ENCODE data around the gene SNRPA1. TPM values are rescaled to one million over a fixed set of nuclear protein-coding genes. Genes with fewer than 3 reads are reported as not detected.

Gene SNRPA1
- total RNA-seq, 4 donors from 2014 or later = 19.6 to 59.1 (median 26.2) TPM

GRCh38 chr15:101273534-101273933, 21.5 kb downstream of the SNRPA1 start:
- H3K36me3 ChIP-seq = peaks cover 2 to 65% of the 10 kb centered on the region in 2 donors
- TF ChIP-seq, protein P1, sequence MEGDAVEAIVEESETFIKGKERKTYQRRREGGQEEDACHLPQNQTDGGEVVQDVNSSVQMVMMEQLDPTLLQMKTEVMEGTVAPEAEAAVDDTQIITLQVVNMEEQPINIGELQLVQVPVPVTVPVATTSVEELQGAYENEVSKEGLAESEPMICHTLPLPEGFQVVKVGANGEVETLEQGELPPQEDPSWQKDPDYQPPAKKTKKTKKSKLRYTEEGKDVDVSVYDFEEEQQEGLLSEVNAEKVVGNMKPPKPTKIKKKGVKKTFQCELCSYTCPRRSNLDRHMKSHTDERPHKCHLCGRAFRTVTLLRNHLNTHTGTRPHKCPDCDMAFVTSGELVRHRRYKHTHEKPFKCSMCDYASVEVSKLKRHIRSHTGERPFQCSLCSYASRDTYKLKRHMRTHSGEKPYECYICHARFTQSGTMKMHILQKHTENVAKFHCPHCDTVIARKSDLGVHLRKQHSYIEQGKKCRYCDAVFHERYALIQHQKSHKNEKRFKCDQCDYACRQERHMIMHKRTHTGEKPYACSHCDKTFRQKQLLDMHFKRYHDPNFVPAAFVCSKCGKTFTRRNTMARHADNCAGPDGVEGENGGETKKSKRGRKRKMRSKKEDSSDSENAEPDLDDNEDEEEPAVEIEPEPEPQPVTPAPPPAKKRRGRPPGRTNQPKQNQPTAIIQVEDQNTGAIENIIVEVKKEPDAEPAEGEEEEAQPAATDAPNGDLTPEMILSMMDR (IDR thresholded peaks at IDR 0.05 in 4 of 5, conservative IDR thresholded peaks at IDR 0.05 in 1 of 5) = no peak
- no peak for TF ChIP-seq POLR2A (IDR thresholded peaks at IDR 0.05)
- in situ Hi-C loops (cut with MboI; ENCODE audit: low sequenced_read_pairs in 4 of 4) (loop anchor here in 3 of 4 donors (25.0 kb wide), 3 partner anchors 361 to 661 kb away; partner anchors contain the start of genes ASB7 (in 2 of the 3), LINS1 (in 2 of the 3) and LRRK1 (in 2 of the 3)), intact Hi-C loops (cut with DNase I; ENCODE audit: low total_unique reads) (no loop called here)
- DNase-seq (peak in 1 of 2 donors; percentile 52), ATAC-seq (peak; percentile 38 to 43)
- H3K4me1 ChIP-seq = peaks cover 33 to 53% of the 10 kb centered on the region in 2 donors
- H3K27me3 ChIP-seq = no peaks in the 10 kb centered on the region
- no peaks in the 10 kb centered on the region for H3K9me3 ChIP-seq
- peak overlapping the region; percentile 53 to 97 (median 73) for H3K27ac ChIP-seq
- H3K4me3 ChIP-seq = no peak overlapping the region

GRCh38 chr15:101272584-101272983, 22.5 kb downstream of the SNRPA1 start:
- peaks cover 28 to 46% of the 10 kb centered on the region in 2 donors for H3K4me1 ChIP-seq
- H3K27ac ChIP-seq = no peak overlapping the region
- no peak for DNase-seq
- TF ChIP-seq, protein P1 (IDR thresholded peaks at IDR 0.05 in 4 of 5, conservative IDR thresholded peaks at IDR 0.05 in 1 of 5) = no peak
- TF ChIP-seq POLR2A (IDR thresholded peaks at IDR 0.05) = no peak
- peaks cover 2 to 65% of the 10 kb centered on the region in 2 donors for H3K36me3 ChIP-seq
- intact Hi-C loops (cut with DNase I; ENCODE audit: low total_unique reads) = no loop called here
- in situ Hi-C loops (cut with MboI; ENCODE audit: low sequenced_read_pairs in 4 of 4) = loop anchor here in 3 of 4 donors (25.0 kb wide), 3 partner anchors 360 to 660 kb away; partner anchors contain the start of genes ASB7 (in 2 of the 3), LINS1 (in 2 of the 3) and LRRK1 (in 2 of the 3)
- no peaks in the 10 kb centered on the region for H3K27me3 ChIP-seq
- no peak for ATAC-seq
- H3K4me3 ChIP-seq = no peak overlapping the region
- no peaks in the 10 kb centered on the region for H3K9me3 ChIP-seq

DNA sequence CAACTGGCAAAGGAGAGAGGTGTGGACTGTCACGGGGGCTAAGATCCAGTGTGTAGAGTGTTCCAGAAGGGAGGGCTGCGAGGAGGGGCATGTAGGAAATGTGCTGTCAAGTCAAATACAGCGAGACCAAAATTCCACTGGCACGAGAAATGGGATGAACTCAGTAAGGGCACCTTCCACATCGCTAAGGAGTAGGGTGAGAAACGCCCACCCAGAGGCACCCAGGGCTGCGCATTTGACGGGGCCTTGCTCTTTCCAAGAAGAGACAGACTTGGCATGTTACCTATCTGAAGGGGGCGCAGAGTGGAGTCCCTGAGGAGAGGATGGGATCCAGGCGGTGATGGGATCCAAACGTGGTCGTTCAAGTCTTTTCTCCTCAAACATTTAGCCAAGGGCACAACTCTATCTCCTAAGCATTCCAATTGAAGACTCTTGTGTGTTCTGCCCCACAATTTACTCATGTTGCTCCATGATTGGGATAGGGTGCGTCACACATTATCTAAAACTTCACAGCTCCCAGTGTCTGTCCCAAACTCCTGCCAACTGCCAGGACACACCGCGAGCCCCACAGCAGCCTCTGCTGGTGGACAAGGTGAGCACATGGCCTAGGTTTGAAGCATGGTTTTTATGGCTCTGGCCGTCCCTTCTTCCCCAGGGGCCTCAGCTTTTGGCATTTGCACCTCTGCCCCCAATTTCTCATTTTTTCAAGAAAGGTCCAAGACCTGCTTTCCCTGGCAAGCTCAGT, 25.4 kb downstream of the SNRPA1 start:
- Histone ChIP-seq H3K9me3 (no peaks in the 10 kb centered on the region), H3K4me3 (no peak overlapping the region), H3K27me3 (no peaks in the 10 kb centered on the region), H3K4me1 (peaks cover 17 to 43% of the 10 kb centered on the region in 2 donors), H3K36me3 (peaks cover 1 to 52% of the 10 kb centered on the region in 2 donors), H3K27ac (no peak overlapping the region)
- in situ Hi-C loops (cut with MboI; ENCODE audit: low sequenced_read_pairs in 4 of 4) (loop anchor here (10.0 to 25.0 kb wide), 4 partner anchors 357 to 657 kb away; partner anchors contain the start of genes ASB7 (in 2 of the 4), LINS1 (in 2 of the 4) and LRRK1 (in 2 of the 4)), intact Hi-C loops (cut with DNase I; ENCODE audit: low total_unique reads) (no loop called here)
- ATAC-seq (no peak), DNase-seq (no peak)
- TF ChIP-seq POLR2A (IDR thresholded peaks at IDR 0.05) = no peak
- TF ChIP-seq, protein P1 (IDR thresholded peaks at IDR 0.05 in 4 of 5, conservative IDR thresholded peaks at IDR 0.05 in 1 of 5) = peak in 2 of 5 experiments; percentile 10 to 16

GRCh38 chr15:101267320-101268104, 27.5 kb downstream of the SNRPA1 start:
- peaks cover 0 to 31% of the 10 kb centered on the region in 2 donors for H3K36me3 ChIP-seq
- TF ChIP-seq, protein P1 (IDR thresholded peaks at IDR 0.05 in 4 of 5, conservative IDR thresholded peaks at IDR 0.05 in 1 of 5) = no peak
- no peak for TF ChIP-seq POLR2A (IDR thresholded peaks at IDR 0.05)
- no peaks in the 10 kb centered on the region for H3K27me3 ChIP-seq
- DNase-seq (peak in 1 of 2 donors; percentile 64), ATAC-seq (peak; percentile 61 to 63)
- intact Hi-C loops (cut with DNase I; ENCODE audit: low total_unique reads) (no loop called here), in situ Hi-C loops (cut with MboI; ENCODE audit: low sequenced_read_pairs in 4 of 4) (loop anchor here (10.0 to 25.0 kb wide), 4 partner anchors 355 to 655 kb away; partner anchors contain the start of genes ASB7 (in 2 of the 4), LINS1 (in 2 of the 4) and LRRK1 (in 2 of the 4))
- peaks cover 2 to 24% of the 10 kb centered on the region in 2 donors for H3K4me1 ChIP-seq
- H3K27ac ChIP-seq = peak overlapping the region; percentile 37 to 57 (median 52)
- peak overlapping the region in 1 of 4 donors; percentile 17 for H3K4me3 ChIP-seq
- no peaks in the 10 kb centered on the region for H3K9me3 ChIP-seq
